Common myeloid progenitor, CD34-positive (primary cell): ENCODE results near the gene PHACTR1.

ENCODE experiments used
- CTCF ChIA-PET: fragments of 350-600 bp; sonication (Branson Sonifier 250); formaldehyde crosslinking; loops from one replicate; lab custom pipeline; 2021; ENCODE audit warnings: antibody characterized with exemption; lab: Charles Lee
- POLR2A ChIA-PET: fragments of 350-600 bp; sonication (Branson Sonifier 250); formaldehyde crosslinking; loops from one replicate; lab custom pipeline; 2021; ENCODE audit warnings: antibody characterized with exemption; lab: Charles Lee
- DNase-seq, 3 donors: peaks; one replicate each; pipeline versions ENCODE4 v3.0.0 to v3.0.0-alpha.2; 2013
- H3K27ac ChIP-seq, 2 experiments: 1 replicate in 1 of 2; 2 replicates in 1 of 2; pipeline ENCODE4 v1.7.0; 2013; ENCODE audit warnings: inconsistent platforms in 2 of 2, low read length in 2 of 2, mild to moderate bottlenecking in 2 of 2, low read depth in 1 of 2, moderate library complexity in 1 of 2; ENCODE audit not compliant: severe bottlenecking in 2 of 2, insufficient read depth in 1 of 2, poor library complexity in 1 of 2
- H3K27me3 ChIP-seq, 5 experiments: replicated peaks in 2 of 5; 1 replicate in 3 of 5; 2 replicates in 2 of 5; pipeline versions ENCODE4 v1.6.1 to v1.7.0; 2013; ENCODE audit warnings: low read length in 4 of 5, mild to moderate bottlenecking in 2 of 5, moderate library complexity in 2 of 5, inconsistent platforms in 1 of 5; ENCODE audit not compliant: insufficient read depth in 5 of 5, control insufficient read depth in 4 of 5
- H3K36me3 ChIP-seq, 4 experiments: 1 replicate in 2 of 4; 2 replicates in 2 of 4; pipeline versions ENCODE4 v1.6.1 to v1.7.0; 2013; ENCODE audit warnings: low read length in 3 of 4, control low read depth in 1 of 4, mild to moderate bottlenecking in 1 of 4; ENCODE audit not compliant: control insufficient read depth in 4 of 4, insufficient read depth in 4 of 4
- H3K4me1 ChIP-seq, 4 experiments: 1 replicate in 3 of 4; 2 replicates in 1 of 4; pipeline versions ENCODE4 v1.6.1 to v1.7.1; 2013; ENCODE audit warnings: low read length in 3 of 4, mild to moderate bottlenecking in 3 of 4, control low read depth in 1 of 4, inconsistent platforms in 1 of 4, moderate library complexity in 1 of 4; ENCODE audit not compliant: control insufficient read depth in 4 of 4, insufficient read depth in 4 of 4; ENCODE audit errors: control extremely low read depth in 1 of 4
- H3K4me3 ChIP-seq, 7 experiments: 1 replicate in 4 of 7; 2 replicates in 3 of 7; pipeline versions ENCODE4 v1.5.1 to v1.7.0; 2013; ENCODE audit warnings: mild to moderate bottlenecking in 7 of 7, low read length in 6 of 7, moderate library complexity in 6 of 7, inconsistent platforms in 2 of 7, low read depth in 2 of 7, control low read depth in 1 of 7; ENCODE audit not compliant: insufficient read depth in 4 of 7, control insufficient read depth in 1 of 7; ENCODE audit errors: extremely low read depth in 1 of 7
- H3K9me3 ChIP-seq, 5 experiments: 1 replicate in 4 of 5; 2 replicates in 1 of 5; pipeline versions ENCODE4 v1.6.1 to v1.7.1; 2013; ENCODE audit warnings: low read length in 4 of 5, mild to moderate bottlenecking in 2 of 5, inconsistent platforms in 1 of 5, low read depth in 1 of 5, moderate library complexity in 1 of 5; ENCODE audit not compliant: control insufficient read depth in 4 of 5, insufficient read depth in 2 of 5; ENCODE audit errors: control extremely low read depth in 1 of 5
- WGBS: methylation state at CpG from one replicate; pipeline ENCODE4 v1.1.5; 2013; ENCODE audit not compliant: insufficient coverage; 5-methylcytosine and 5-hydroxymethylcytosine counted together

PHACTR1 gene

GRCh38 chr6:12967686-12968085 lies 251.1 kb downstream of the PHACTR1 start:
- Histone ChIP-seq H3K4me3 (peak overlapping the region in 3 of 7 experiments; percentile 25 to 56 (median 27)), H3K36me3 (peaks cover 0 to 12% (median 2%) of the 10 kb centered on the region in 4 experiments), H3K4me1 (peaks cover 8 to 66% (median 41%) of the 10 kb centered on the region in 4 experiments), H3K27ac (no peak overlapping the region), H3K9me3 (no peaks in the 10 kb centered on the region), H3K27me3 (no peaks in the 10 kb centered on the region)
- DNase-seq, result peak in 2 of 3 donors; percentile 70 to 79
- ChIA-PET POLR2A (interaction anchor here (0.8 kb wide), 1 partner anchor 524 kb away, joined by 3 read pairs; no protein-coding TSS in a partner anchor), CTCF (interaction anchor here (1.2 kb wide), 1 partner anchor 10 kb away, joined by 6 read pairs; no protein-coding TSS in a partner anchor)
- WGBS, result 29% methylated on average over 5 of the region's 7 CpGs

GRCh38 chr6:12968290-12968689 lies 251.7 kb downstream of the PHACTR1 start:
- 90% methylated on average over 2 of the region's 4 CpGs for WGBS
- H3K27ac ChIP-seq, result no peak overlapping the region
- DNase-seq, result peak in 2 of 3 donors; percentile 37 to 46
- peaks cover 0 to 12% (median 2%) of the 10 kb centered on the region in 4 experiments for H3K36me3 ChIP-seq
- H3K4me3 ChIP-seq, result peak overlapping the region in 2 of 7 experiments; percentile 25 to 56
- POLR2A ChIA-PET, result interaction anchor here (0.6 to 0.8 kb wide), 3 partner anchors 92 to 539 kb away, joined by 3 read pairs; no protein-coding TSS in a partner anchor
- H3K27me3 ChIP-seq, result no peaks in the 10 kb centered on the region
- no peaks in the 10 kb centered on the region for H3K9me3 ChIP-seq
- peaks cover 5 to 65% (median 37%) of the 10 kb centered on the region in 4 experiments for H3K4me1 ChIP-seq
- CTCF ChIA-PET, result interaction anchor here (1.8 kb wide), 1 partner anchor 9 kb away, joined by 16 read pairs; no protein-coding TSS in a partner anchor

- POLR2A ChIA-PET, result interaction anchor here (0.6 kb wide), 1 partner anchor 91 kb away, joined by 3 read pairs; no protein-coding TSS in a partner anchor
- 100% methylated on average over 3 of the region's 5 CpGs for WGBS
- CTCF ChIA-PET, result interaction anchor here (1.0 to 1.8 kb wide), 2 partner anchors 10 to 177 kb away, joined by 3 to 16 read pairs; no protein-coding TSS in a partner anchor
- Histone ChIP-seq H3K27me3 (no peaks in the 10 kb centered on the region), H3K36me3 (peaks cover 0 to 12% (median 2%) of the 10 kb centered on the region in 4 experiments), H3K27ac (no peak overlapping the region), H3K4me1 (peaks cover 6 to 64% (median 37%) of the 10 kb centered on the region in 4 experiments), H3K4me3 (no peak overlapping the region), H3K9me3 (no peaks in the 10 kb centered on the region)
- DNase-seq, result no peak
Measured at GRCh38 chr6:12968839-12969558, 252.4 kb downstream of the PHACTR1 start.

- Histone ChIP-seq H3K4me3 (no peak overlapping the region), H3K9me3 (no peaks in the 10 kb centered on the region), H3K36me3 (peaks cover 0 to 12% (median 2%) of the 10 kb centered on the region in 4 experiments), H3K27ac (no peak overlapping the region), H3K27me3 (no peaks in the 10 kb centered on the region), H3K4me1 (peaks cover 11 to 64% (median 41%) of the 10 kb centered on the region in 4 experiments)
- peak in 1 of 3 donors; percentile 30 for DNase-seq
- WGBS, result 93% methylated on average over 2 of the region's 2 CpGs
- ChIA-PET POLR2A (no interaction called here), CTCF (no interaction called here)
Measured at GRCh38 chr6:12969966-12970365, 253.4 kb downstream of the PHACTR1 start.

- peak in 2 of 3 donors; percentile 21 to 47 for DNase-seq
- POLR2A ChIA-PET, result interaction anchor here (0.6 kb wide), 1 partner anchor 26 kb away, joined by 4 read pairs; no protein-coding TSS in a partner anchor
- Histone ChIP-seq H3K4me1 (peaks cover 6 to 37% (median 23%) of the 10 kb centered on the region in 4 experiments), H3K36me3 (peaks cover 0 to 5% (median 0%) of the 10 kb centered on the region in 4 experiments), H3K27ac (no peak overlapping the region), H3K27me3 (no peaks in the 10 kb centered on the region), H3K4me3 (peak overlapping the region in 1 of 7 experiments; percentile 33), H3K9me3 (no peaks in the 10 kb centered on the region)
- CTCF ChIA-PET, result interaction anchor here (1.0 to 2.0 kb wide), 5 partner anchors 15 to 94 kb away, joined by 3 to 6 read pairs (median 3); no protein-coding TSS in a partner anchor
- WGBS, result 0% methylated on average over 1 of the region's 4 CpGs
Measured at GRCh38 chr6:12973386-12973785, 256.8 kb downstream of the PHACTR1 start.

GRCh38 chr6:12974551-12974950 lies 258.0 kb downstream of the PHACTR1 start:
- no peaks in the 10 kb centered on the region for H3K9me3 ChIP-seq
- no CpG with 5 or more reads among the region's 2 CpGs for WGBS

More at GRCh38 chr6:12974551-12974950, 258.0 kb downstream of the PHACTR1 start:
- ChIA-PET CTCF (interaction anchor here (1.7 to 2.0 kb wide), 2 partner anchors 10 to 16 kb away, joined by 5 to 6 read pairs; no protein-coding TSS in a partner anchor), POLR2A (no interaction called here)
- Histone ChIP-seq H3K36me3 (peaks cover 0 to 14% (median 0%) of the 10 kb centered on the region in 4 experiments), H3K27ac (no peak overlapping the region), H3K4me3 (no peak overlapping the region), H3K27me3 (no peaks in the 10 kb centered on the region), H3K4me1 (peaks cover 6 to 28% (median 19%) of the 10 kb centered on the region in 4 experiments)
- DNase-seq, result peak; percentile 61 to 89 (median 85)
